Stimulated activated naive CD4-positive, alpha-beta T cell (primary cell): ENCODE data around the gene RARS1.

ENCODE experiments used
- DNase-seq, 6 experiments: peaks; one replicate each; lab custom pipeline; 2025; lab: John Stamatoyannopoulos, UW

RARS1 gene

GRCh38 chr5:168557389-168557788, 71.1 kb downstream of the RARS1 start:
- no peak for DNase-seq

GRCh38 chr5:168562279-168562678, 76.0 kb downstream of the RARS1 start:
- no peak for DNase-seq

- DNase-seq: no peak
Measured at GRCh38 chr5:168563959-168564358, 77.7 kb downstream of the RARS1 start.

GRCh38 chr5:168568738-168569137, 82.5 kb downstream of the RARS1 start:
- DNase-seq: no peak
